Transverse colon (tissue), 4 donors: Measurements from ENCODE around the gene RAD51AP1. TPM values are rescaled to one million over a fixed set of nuclear protein-coding genes. Genes with fewer than 3 reads are reported as not detected.

Experiments
- DNase-seq: peaks from one replicate; pipeline ENCODE4 v3.0.0-alpha.2; 2019
- H3K27ac ChIP-seq, 4 donors: fragments of 200-600 bp; sonication (generic); 2 replicates each; pipeline ENCODE4 v1.5.1; 2016 to 2018; ENCODE audit warnings: inconsistent platforms in 4 of 4
- H3K27me3 ChIP-seq: fragments of 200-600 bp; sonication (generic); 2 replicates; pipeline ENCODE4 v1.5.1; 2017; ENCODE audit warnings: inconsistent platforms
- H3K36me3 ChIP-seq, 4 donors: fragments of 200-600 bp; sonication (generic); 2 replicates each; pipeline ENCODE4 v1.5.1; 2017 to 2019; ENCODE audit warnings: inconsistent platforms in 4 of 4
- H3K4me1 ChIP-seq, 4 donors: fragments of 200-600 bp; sonication (generic); 2 replicates each; pipeline ENCODE4 v1.5.1; 2017 to 2020; ENCODE audit warnings: inconsistent platforms in 4 of 4
- H3K4me3 ChIP-seq, 4 donors: fragments of 200-600 bp; sonication (generic); 1 replicate in 1 of 4; 2 replicates in 3 of 4; pipeline versions ENCODE4 v1.5.1 to v1.6.1; 2017 to 2019; ENCODE audit warnings: inconsistent platforms in 4 of 4
- H3K9me3 ChIP-seq, 2 donors: fragments of 200-600 bp; sonication (generic); 2 replicates each; pipeline ENCODE4 v1.5.1; 2017 to 2019; ENCODE audit warnings: inconsistent platforms in 2 of 2
- EP300 ChIP-seq: sonication (generic); formaldehyde crosslinking; IDR thresholded peaks from one replicate; pipeline ENCODE4 v1.6.1; 2017; ENCODE audit warnings: antibody characterized with exemption, low read depth
- POLR2A ChIP-seq: fragments of 450-650 bp; IDR thresholded peaks from one replicate; pipeline ENCODE4 v1.6.1; 2016; ENCODE audit warnings: antibody characterized with exemption, mild to moderate bottlenecking, moderate library complexity
- POLR2AphosphoS5 ChIP-seq, 3 donors: sonication (generic); formaldehyde crosslinking; IDR thresholded peaks; one replicate each; pipeline ENCODE4 v1.6.1; 2016; ENCODE audit warnings: antibody characterized with exemption in 3 of 3
- WGBS, 2 donors: methylation state at CpG; one replicate each; pipeline ENCODE4 v1.1.5; 2018; ENCODE audit warnings: low coverage in 1 of 2; 5-methylcytosine and 5-hydroxymethylcytosine counted together
- in situ Hi-C, 4 donors: fragments of 200-750 bp; cut with MboI; loops; one replicate each; pipeline versions ENCODE4 v1.15.0 to v1.15.1; 2017; ENCODE audit warnings: low sequenced_read_pairs in 3 of 4, low pct_ligation_motif_present in 1 of 4, low pct_unique_long_range_greater_than_20kb in 1 of 4
- intact Hi-C: fragments of 100-400 bp; cut with DNase I; formaldehyde crosslinking; loops from one replicate; pipeline ENCODE4 v1.15.1; 2023; ENCODE audit warnings: low total_unique reads
- total RNA-seq, 4 donors: library from RNA; depleted of rRNA; stranded (reverse); fragments of >200 nt; gene quantifications; one replicate each; pipeline ENCODE4 v1.1.0, GENCODE V29; 2016
- TF ChIP-seq, protein P1 (sequence below), 5 experiments: fragments of 200-600 bp in 3 of 5; fragments of 450-650 bp in 2 of 5; sonication (generic) in 3 of 5; IDR thresholded peaks; 1 replicate in 2 of 5; 2 replicates in 3 of 5; pipeline ENCODE4 v1.5.1; 2016 to 2017; ENCODE audit warnings: antibody characterized with exemption in 5 of 5, inconsistent platforms in 3 of 5, mild to moderate bottlenecking in 2 of 5, moderate library complexity in 1 of 5

Gene RAD51AP1
- total RNA-seq, 4 donors from 2014 or later = 1.9 to 2.7 (median 2.4) TPM; not detected in 1

DNA sequence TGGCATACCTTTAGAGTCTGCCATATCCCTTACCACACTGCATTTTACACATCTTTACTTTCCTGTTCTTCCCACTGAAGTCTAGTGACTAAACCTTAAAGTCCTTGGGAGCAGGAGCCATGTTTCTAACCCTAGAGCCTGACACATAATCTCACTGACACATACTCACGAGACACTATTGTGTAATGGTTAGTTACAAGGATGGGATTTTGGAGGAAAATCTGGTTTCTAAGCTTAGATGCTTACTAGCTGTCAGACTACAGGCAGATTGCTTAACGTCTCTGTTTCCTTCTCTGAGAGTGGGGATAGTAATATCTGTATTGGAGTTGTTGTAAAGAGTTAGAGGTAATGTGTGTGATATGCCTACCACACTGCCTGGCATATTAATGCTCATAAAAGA is 17.1 kb downstream of the RAD51AP1 start:
- TF ChIP-seq POLR2AphosphoS5 (IDR thresholded peaks at IDR 0.05) (no peak), EP300 (no peak), POLR2A (no peak)
- TF ChIP-seq, protein P1, sequence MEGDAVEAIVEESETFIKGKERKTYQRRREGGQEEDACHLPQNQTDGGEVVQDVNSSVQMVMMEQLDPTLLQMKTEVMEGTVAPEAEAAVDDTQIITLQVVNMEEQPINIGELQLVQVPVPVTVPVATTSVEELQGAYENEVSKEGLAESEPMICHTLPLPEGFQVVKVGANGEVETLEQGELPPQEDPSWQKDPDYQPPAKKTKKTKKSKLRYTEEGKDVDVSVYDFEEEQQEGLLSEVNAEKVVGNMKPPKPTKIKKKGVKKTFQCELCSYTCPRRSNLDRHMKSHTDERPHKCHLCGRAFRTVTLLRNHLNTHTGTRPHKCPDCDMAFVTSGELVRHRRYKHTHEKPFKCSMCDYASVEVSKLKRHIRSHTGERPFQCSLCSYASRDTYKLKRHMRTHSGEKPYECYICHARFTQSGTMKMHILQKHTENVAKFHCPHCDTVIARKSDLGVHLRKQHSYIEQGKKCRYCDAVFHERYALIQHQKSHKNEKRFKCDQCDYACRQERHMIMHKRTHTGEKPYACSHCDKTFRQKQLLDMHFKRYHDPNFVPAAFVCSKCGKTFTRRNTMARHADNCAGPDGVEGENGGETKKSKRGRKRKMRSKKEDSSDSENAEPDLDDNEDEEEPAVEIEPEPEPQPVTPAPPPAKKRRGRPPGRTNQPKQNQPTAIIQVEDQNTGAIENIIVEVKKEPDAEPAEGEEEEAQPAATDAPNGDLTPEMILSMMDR (IDR thresholded peaks at IDR 0.05) = no peak
- intact Hi-C loops = no loop called here
- no peak for DNase-seq
- no peak overlapping the region for H3K4me3 ChIP-seq
- 80 to 81% methylated on average over 2 of the region's 2 CpGs for WGBS, 2 donors
- in situ Hi-C loops = no loop called here
- no peaks in the 10 kb centered on the region for H3K9me3 ChIP-seq
- H3K27ac ChIP-seq = no peak overlapping the region
- H3K36me3 ChIP-seq = no peaks in the 10 kb centered on the region
- H3K4me1 ChIP-seq = no peaks in the 10 kb centered on the region
- H3K27me3 ChIP-seq = no peaks in the 10 kb centered on the region

DNA sequence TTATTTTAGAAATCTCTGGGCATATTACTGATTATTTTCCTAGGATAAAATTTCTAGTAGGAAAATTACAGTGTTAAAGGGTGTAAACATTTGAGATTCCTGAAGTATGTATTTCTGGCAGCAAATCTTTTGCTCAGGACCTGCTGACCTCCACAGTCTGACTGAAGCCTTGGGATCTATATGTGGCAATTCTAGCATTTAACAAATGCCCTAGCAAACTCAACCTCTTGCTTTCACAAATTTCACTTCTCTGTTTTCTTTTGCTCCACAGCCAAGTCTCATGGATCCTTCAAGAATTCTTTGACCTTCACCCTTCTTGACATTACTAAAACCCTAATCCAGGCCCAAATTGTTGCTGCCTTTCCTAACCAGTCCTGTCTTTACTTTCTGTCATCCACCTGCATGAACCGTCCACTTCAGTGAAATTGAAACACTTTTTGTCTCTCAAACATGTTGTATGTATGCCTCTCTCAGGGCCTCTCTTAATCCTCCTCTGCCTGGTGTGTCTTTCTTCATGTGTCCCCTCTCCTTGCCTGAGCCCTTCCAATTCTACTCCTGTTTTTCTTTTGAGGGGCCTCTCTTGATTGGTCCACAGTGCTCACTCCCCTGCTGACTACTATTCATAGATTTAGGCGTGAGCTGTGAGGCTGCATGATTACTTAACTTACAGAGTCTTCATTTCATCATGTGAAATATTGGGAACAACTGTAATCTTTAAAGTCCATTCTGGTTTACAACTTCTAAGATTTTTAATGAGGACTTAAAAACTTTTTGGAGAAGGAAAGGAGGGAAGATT is 18.2 kb downstream of the RAD51AP1 start:
- H3K27me3 ChIP-seq = no peaks in the 10 kb centered on the region
- TF ChIP-seq POLR2AphosphoS5 (IDR thresholded peaks at IDR 0.05) = no peak
- TF ChIP-seq, protein P1 (IDR thresholded peaks at IDR 0.05) = no peak
- TF ChIP-seq POLR2A = no peak
- TF ChIP-seq EP300 = no peak
- in situ Hi-C loops (no loop called here), intact Hi-C loops (no loop called here)
- H3K27ac ChIP-seq = no peak overlapping the region
- 81 to 87% methylated on average over 2 of the region's 2 CpGs for WGBS, 2 donors
- no peaks in the 10 kb centered on the region for H3K36me3 ChIP-seq
- H3K9me3 ChIP-seq = no peaks in the 10 kb centered on the region
- H3K4me3 ChIP-seq = no peak overlapping the region
- DNase-seq = no peak
- peaks cover 0 to 5% (median 4%) of the 10 kb centered on the region in 4 donors for H3K4me1 ChIP-seq

DNA sequence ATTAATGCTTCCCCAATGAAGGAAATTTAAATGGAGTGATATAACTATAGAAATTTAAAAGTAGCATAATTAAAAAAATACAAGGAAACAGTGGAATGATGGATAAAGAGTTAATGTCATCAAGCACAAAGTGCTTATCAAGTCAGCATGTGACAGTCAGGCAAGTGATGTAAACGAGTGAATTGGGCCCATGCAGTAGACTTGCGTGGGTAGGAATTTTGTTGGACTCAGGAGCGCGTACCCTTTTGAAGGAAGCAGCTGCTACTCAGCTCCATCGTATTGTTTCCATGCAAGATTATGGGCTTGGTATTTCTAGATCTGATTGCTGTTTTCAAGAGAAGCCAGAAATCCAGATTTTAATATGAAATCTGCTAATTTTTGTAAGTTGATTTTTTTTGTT is 18.9 kb downstream of the RAD51AP1 start:
- H3K27me3 ChIP-seq = no peaks in the 10 kb centered on the region
- TF ChIP-seq EP300 (no peak), POLR2AphosphoS5 (IDR thresholded peaks at IDR 0.05) (no peak)
- TF ChIP-seq, protein P1 (IDR thresholded peaks at IDR 0.05) = no peak
- in situ Hi-C loops (no loop called here), intact Hi-C loops (no loop called here)
- H3K27ac ChIP-seq = no peak overlapping the region
- no peaks in the 10 kb centered on the region for H3K9me3 ChIP-seq
- no peak for DNase-seq
- 85 to 87% methylated on average over 5 of the region's 5 CpGs for WGBS, 2 donors
- no peak overlapping the region for H3K4me3 ChIP-seq
- no peaks in the 10 kb centered on the region for H3K36me3 ChIP-seq
- H3K4me1 ChIP-seq = peaks cover 0 to 12% (median 10%) of the 10 kb centered on the region in 4 donors

DNA sequence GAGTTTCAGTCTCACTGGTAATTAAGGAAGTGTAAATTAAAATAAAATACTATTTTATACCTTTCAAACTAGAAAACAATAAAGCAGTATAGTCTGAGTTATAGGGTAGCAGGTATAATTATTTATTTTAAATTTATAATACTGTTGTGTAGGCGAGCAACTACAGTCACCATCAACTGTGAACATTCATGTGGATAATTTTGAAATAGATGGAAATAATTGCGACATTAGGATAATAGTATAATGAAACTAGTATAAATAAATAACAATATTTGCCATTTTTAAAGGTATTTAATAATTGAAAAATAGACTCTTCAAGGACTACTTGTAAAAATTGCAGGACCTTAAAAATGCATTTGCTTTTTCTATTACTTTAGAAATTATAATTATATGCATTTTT is 19.5 kb downstream of the RAD51AP1 start:
- intact Hi-C loops = no loop called here
- no peak overlapping the region for H3K27ac ChIP-seq
- 96 to 100% methylated on average over 2 of the region's 2 CpGs for WGBS, 2 donors
- no peak for DNase-seq
- TF ChIP-seq EP300 (no peak), POLR2AphosphoS5 (IDR thresholded peaks at IDR 0.05) (no peak), POLR2A (no peak)
- TF ChIP-seq, protein P1 (IDR thresholded peaks at IDR 0.05) = no peak
- H3K4me1 ChIP-seq = peaks cover 0 to 12% (median 10%) of the 10 kb centered on the region in 4 donors
- H3K27me3 ChIP-seq = no peaks in the 10 kb centered on the region
- H3K36me3 ChIP-seq = no peaks in the 10 kb centered on the region
- in situ Hi-C loops = no loop called here
- H3K9me3 ChIP-seq = no peaks in the 10 kb centered on the region
- H3K4me3 ChIP-seq = no peak overlapping the region
